Tibial nerve (tissue), 4 donors: ENCODE data around the gene NCMAP.

Source experiments
- CTCF ChIP-seq, 5 experiments: fragments of 200-600 bp in 3 of 5; fragments of 450-650 bp in 2 of 5; sonication (generic) in 3 of 5; IDR thresholded peaks; one replicate each; pipeline ENCODE4 v1.5.1; 2016 to 2019; ENCODE audit warnings: antibody characterized with exemption in 5 of 5, mild to moderate bottlenecking in 3 of 5, moderate library complexity in 2 of 5
- EP300 ChIP-seq, 2 donors: sonication (generic); formaldehyde crosslinking; IDR thresholded peaks; one replicate each; pipeline ENCODE4 v1.6.1; 2017; ENCODE audit warnings: antibody characterized with exemption in 2 of 2, mild to moderate bottlenecking in 1 of 2
- POLR2A ChIP-seq, 2 donors: fragments of 450-650 bp; IDR thresholded peaks; one replicate each; pipeline ENCODE4 v1.6.1; 2017; ENCODE audit warnings: antibody characterized with exemption in 2 of 2, mild to moderate bottlenecking in 2 of 2, moderate library complexity in 2 of 2

- TF ChIP-seq CTCF (IDR thresholded peaks at IDR 0.05) = no peak
- no peak for TF ChIP-seq POLR2A (IDR thresholded peaks at IDR 0.05)
- TF ChIP-seq EP300 (IDR thresholded peaks at IDR 0.05) = no peak
Measured at GRCh38 chr1:24526045-24526444, 29.8 kb upstream of the NCMAP start.
